PC-9 (cell line): ENCODE measurements around the gene ZCCHC7.

Experiments used
- CTCF ChIP-seq: fragments of 200-600 bp; sonication (generic); conservative IDR thresholded peaks from 2 replicates; pipeline ENCODE4 v1.6.1; 2017; ENCODE audit warnings: mixed run types, antibody characterized with exemption, mild to moderate bottlenecking, moderate library complexity
- EZH2 ChIP-seq: fragments of 200-600 bp; sonication (generic); IDR thresholded peaks from 2 replicates; pipeline ENCODE4 v1.8.0; 2017; ENCODE audit warnings: antibody characterized with exemption, low read depth

- no peak for TF ChIP-seq CTCF
- TF ChIP-seq EZH2 = no peak
Measured at GRCh38 chr9:37102486-37102885, 17.9 kb upstream of the ZCCHC7 start.
